NB4 (cell line): Measurements from ENCODE around the gene AEBP2.
"Not testable (repeated sequence)": the region's sequence is repeated elsewhere in the genome, so short reads cannot be mapped to it uniquely, and the experiment has no call there.

Experiments
- DNase-seq: peaks from one replicate; pipeline ENCODE4 v3.0.0; 2010; ENCODE audit warnings: low read depth
- H3K4me3 ChIP-seq: one replicate; pipeline ENCODE4 v1.5.1; 2011; ENCODE audit warnings: mild to moderate bottlenecking, low read depth, low read length, moderate library complexity
- CTCF ChIP-seq: IDR thresholded peaks from one replicate; pipeline ENCODE4 v1.5.1; 2012; ENCODE audit warnings: low read depth, low read length
- MAX ChIP-seq: IDR thresholded peaks from 2 replicates; pipeline ENCODE4 v1.6.1; 2011; ENCODE audit warnings: low read depth, low read length
- MYC ChIP-seq: IDR thresholded peaks from 2 replicates; pipeline ENCODE4 v1.6.1; 2011; ENCODE audit warnings: low read depth, low read length
- POLR2A ChIP-seq: IDR thresholded peaks from 2 replicates; pipeline ENCODE4 v1.6.1; 2011; ENCODE audit warnings: mild to moderate bottlenecking; ENCODE audit not compliant: insufficient read length; ENCODE audit errors: extremely low read depth

AEBP2 gene

GRCh38 chr12:19439059-19440018 is at the start of gene AEBP2:
Gene AEBP2, plus strand, starts transcription at chr12:19439492. Its CDS starts 208 bp downstream, at chr12:19439700.
- H3K4me3 ChIP-seq, result peak within 1 kb of the TSS; percentile 77
- TF ChIP-seq MYC (peak; percentile 100), CTCF (no peak), MAX (peak; percentile 98), POLR2A (peak; percentile 98)
- peak; percentile 100 for DNase-seq

- DNase-seq, result no peak
- no peak overlapping the region for H3K4me3 ChIP-seq
- TF ChIP-seq CTCF (no peak), MYC (no peak), POLR2A (no peak), MAX (no peak)
Observed at GRCh38 chr12:19390051-19390598, 49.2 kb upstream of the AEBP2 start.

- DNase-seq, H3K4me3 ChIP-seq: not testable (repeated sequence)
Observed at GRCh38 chr12:19392644-19393043, 46.6 kb upstream of the AEBP2 start.

GRCh38 chr12:19394385-19394784 is 44.9 kb upstream of the AEBP2 start:
- no peak overlapping the region for H3K4me3 ChIP-seq
- no peak for TF ChIP-seq MYC
- TF ChIP-seq POLR2A, result no peak
- no peak for TF ChIP-seq MAX
- no peak for TF ChIP-seq CTCF
- no peak for DNase-seq

GRCh38 chr12:19397534-19397933 is 41.8 kb upstream of the AEBP2 start:
- TF ChIP-seq MYC (no peak), POLR2A (no peak), CTCF (no peak), MAX (no peak)
- DNase-seq, result no peak
- no peak overlapping the region for H3K4me3 ChIP-seq
